M059J (cell line): ENCODE data around the gene ABCC3. TPM values are rescaled to one million over a fixed set of nuclear protein-coding genes. Genes with fewer than 3 reads are reported as not detected.
A peak's percentile ranks its signal among the peaks of the same experiment; 100 is the strongest.

Experiments used
- DNase-seq: peaks from one replicate; pipeline ENCODE4 v3.0.0-alpha.2; 2012; ENCODE audit warnings: low read depth
- total RNA-seq: library from RNA; depleted of rRNA; stranded (reverse); fragments of >200 nt; shearing (Covaris generic); gene quantifications from 2 replicates; pipeline ENCODE4 v1.2.3, GENCODE V29; 2014; rRNA removed

Gene ABCC3
- 9.3 and 13.3 TPM in 2 replicates for total RNA-seq

DNA sequence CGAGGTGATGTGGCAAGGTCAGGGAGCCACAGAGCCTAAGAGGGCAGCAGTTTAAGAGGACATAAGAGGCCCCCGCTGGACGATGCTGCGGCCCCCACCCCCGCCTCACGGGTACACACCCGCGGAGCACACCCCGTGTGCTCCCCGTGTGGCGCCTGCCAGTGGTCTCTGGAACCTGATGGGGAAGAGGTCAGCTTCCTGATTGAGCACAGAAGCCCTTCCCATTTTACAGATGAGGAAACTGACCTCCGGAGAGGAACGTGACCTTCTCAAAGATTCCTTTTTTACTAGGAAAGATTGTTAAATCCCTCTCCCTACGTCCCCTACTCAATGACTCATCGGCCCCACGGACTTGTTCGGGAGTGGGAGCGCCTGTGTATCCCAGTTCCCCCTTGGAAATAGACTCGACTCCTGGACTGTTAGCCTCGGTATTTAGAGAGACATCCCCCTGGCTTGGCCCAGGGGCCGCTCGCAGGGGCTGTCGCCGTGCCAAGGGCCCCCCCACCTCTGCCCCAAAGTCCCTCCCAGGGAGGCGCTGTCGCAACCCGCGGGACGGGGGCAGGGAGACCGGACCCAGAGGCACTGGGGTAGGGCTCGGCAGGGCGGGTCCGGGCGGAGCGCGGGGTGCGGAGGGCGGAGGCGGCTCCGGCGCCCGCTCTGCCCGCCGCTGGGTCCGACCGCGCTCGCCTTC lies at the start of gene ABCC3:
TSS of gene ABCC3 (plus strand) at position 658 of the 691 bp plus-strand sequence. CDS start 56 bp downstream, outside the sequence.
- peak; percentile 57 for DNase-seq

DNA sequence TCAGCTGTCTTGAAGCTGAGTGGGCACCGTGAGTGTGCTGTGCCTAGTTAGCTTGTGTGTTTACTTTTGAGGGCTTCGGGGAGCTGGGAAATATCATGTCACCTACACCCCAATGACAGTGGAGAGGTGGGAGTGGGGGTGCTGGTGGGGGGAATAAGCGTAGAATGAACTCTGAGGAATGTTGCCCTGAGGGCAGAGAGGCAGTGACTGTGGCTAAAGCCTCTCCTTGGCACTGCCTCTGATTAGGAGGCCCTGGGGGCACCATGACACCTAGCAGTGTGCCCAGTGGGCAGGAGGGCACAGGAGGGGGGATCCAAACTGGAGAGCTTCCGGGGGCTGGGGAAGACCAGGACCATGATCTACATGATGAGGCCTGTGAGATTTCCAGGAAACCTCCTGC lies 49.3 kb upstream of the ABCC3 start:
- peak; percentile 57 for DNase-seq

DNA sequence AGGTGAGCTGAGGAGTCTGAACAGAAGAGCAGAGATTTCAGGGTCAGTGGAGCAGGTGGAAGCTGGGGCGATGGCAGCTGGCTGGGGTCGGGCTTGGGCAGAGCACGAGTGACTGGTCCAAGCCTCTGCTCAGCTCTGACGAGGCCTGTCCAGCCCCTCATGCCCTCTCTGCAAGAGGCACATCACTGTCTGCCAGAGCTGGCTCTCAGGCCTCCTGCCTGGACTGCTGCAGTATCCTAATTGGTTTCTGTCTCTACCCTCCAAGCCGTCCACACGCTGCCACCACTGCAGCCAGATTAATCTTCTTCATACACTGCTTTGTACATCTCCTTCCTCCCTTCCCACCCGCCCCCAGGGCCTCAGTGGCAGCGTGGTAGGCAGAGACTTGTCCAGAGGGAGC lies 48.8 kb upstream of the ABCC3 start:
- no peak for DNase-seq

DNA sequence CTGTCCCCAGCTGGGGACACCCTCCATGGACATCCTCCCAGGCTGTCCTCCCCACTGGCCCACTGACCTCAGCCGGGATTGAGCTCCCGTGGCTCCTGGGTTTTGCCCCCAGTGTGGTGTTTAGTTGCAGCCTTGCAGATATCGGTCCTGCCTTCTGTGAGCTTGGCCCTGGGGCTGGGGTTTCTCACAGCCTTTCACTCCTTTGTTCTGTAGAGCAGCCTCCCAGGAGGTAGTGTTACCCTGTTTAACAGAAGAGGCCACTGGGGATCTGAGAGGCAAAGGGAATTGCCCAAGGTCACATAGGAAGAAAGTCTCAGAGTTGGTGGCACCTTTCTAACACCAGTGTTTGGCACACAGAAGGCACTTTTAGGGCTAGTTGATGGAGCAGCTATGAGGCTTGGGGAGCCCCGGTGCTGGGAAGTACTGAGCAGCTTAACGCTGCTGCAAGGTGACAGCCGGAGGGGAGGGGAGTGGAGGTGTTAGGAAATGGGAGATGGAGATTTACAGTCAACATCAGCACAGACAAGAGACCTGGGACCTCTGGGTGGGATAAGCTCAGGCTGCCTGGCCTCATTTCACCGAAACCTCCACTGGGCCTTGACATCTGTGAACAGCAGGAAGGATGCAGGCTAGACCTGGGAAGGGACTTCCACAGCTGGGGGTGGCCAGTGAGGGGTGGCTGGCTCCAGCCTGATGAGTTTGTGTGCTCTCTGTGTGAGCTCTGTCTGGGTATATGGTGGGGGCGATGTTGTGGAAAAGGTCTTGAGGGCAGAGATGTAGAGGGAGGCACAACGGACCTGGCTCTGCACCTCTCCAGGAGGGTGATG lies 48.0 kb upstream of the ABCC3 start:
- DNase-seq, result no peak

DNA sequence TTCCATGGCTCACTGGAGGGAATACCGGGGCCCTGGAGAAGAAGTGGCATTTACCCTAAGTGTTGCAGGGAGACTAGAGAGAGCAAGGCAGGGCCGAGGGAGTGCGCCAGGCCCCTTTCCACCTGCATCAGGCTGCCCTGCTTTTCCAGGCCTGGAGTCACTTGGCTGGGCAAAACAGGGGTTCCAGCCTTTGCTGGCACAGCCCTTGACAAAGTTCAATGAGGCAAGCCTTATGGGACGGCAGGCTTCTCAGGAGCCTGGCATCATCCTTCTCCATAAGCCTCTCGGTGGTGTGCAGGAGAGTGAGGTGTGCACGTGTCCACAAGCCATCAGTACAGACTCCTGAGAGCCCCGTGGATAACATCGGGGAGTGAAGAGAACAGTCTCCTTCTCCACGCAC lies 47.1 kb upstream of the ABCC3 start:
- DNase-seq, result no peak

- no peak for DNase-seq
Measured at GRCh38 chr17:50588391-50589049, 46.2 kb upstream of the ABCC3 start.

- no peak for DNase-seq
Measured at GRCh38 chr17:50589095-50589705, 45.5 kb upstream of the ABCC3 start.

DNA sequence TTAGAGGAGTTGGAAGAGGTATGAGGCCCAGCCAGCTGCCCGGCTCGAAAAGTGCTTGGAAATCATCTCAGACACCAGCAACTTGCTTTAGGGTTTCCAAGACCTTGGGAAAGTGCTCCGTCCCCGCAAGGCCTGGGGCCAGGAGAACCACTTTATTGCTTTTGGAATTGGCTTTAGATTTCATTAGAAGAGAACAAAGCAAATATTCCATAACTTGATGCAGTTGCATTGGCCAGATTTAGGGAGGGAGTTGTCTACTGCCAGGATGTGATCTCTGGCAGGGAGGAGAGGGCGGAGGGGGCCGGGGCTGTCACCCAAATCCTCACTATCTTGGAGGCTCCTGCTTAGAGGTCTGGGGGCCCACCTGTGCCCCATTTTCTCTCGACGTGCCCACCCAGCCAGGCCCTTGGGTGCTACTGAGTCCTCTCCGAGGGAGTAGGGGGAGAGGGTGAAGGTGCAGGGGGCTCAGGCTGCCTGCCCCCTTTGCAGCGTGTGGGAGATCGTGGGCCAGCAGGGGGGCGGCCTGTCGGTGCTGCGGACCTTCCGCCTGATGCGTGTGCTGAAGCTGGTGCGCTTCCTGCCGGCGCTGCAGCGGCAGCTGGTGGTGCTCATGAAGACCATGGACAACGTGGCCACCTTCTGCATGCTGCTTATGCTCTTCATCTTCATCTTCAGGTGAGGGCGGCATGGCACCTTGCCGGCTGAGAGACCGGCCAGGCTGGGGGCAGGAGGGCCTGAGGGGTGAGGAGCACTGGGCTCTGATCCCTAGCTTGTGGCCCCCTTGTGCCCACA lies 43.5 kb upstream of the ABCC3 start:
- no peak for DNase-seq

DNA sequence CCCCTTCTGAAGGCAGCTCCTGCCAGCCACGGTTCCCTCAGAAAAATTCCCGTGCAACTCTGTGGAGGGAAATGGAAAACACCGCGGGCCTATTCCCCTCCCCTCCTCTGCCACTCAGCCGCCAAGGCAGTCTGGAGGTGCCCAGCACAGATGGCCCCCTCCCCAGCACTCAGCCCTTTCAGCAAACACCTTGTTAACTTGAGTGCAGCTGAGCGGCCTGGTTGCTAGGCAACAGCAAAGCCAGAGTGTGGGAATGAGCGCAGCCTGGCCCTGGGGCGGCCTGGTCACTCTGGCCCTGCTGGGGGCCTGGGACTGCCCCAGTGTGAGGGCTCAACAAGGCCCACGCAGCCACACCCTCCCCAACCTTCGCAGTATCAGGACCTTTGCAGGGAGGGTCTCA lies 41.4 kb upstream of the ABCC3 start:
- peak; percentile 45 for DNase-seq

DNA sequence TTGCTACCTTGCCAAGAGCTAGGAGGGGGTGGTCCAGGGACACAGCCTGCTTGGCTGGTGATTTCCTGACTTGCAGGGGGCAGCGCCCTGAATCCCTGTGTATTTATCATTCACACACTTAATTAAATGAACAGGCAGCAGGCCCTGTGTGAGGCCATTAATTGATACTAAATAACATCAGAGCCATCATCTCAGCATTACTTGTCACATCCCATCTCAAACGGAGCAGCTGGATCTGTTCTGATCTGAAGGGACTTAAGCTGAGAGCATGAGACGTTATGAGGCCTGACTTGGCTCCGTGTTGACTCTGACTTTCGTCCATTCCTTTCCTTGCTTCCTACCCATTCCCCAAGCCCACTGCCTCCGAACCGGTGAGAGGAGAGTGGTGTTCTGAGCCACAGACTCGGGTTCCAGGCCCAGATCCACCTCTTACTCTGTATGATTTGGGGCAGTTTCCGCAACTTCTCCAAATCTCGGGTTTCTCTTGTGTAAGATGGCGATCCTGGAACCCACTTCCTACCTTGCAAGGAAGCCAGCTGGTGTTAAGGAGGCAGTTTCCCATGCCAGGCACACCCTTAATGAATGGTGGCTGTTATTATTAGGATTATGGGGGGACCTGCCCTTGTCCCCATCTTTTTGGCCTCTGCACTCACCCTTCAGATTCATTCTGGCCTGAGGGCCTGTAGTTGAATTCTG lies 40.4 kb upstream of the ABCC3 start:
- no peak for DNase-seq

DNA sequence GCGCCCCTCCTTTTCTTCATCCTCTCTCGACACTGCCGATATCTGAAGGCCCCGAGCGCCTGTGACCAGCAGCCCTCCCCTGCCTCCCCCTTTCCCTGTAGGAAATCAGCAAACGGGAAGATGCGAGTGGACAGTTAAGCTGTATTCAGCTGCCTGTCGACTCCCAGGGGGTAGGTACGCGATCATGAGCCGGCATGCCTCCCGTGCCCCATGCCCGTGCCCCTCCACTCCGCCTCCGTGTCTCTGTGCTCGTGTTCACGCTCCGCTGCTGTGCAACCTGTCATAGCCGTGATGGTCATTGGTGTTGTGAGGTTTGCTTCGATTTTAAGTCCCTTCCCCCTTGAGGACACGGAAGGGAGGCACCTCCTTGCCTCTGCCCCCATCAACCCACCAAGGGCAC lies 39.8 kb upstream of the ABCC3 start:
- no peak for DNase-seq

DNA sequence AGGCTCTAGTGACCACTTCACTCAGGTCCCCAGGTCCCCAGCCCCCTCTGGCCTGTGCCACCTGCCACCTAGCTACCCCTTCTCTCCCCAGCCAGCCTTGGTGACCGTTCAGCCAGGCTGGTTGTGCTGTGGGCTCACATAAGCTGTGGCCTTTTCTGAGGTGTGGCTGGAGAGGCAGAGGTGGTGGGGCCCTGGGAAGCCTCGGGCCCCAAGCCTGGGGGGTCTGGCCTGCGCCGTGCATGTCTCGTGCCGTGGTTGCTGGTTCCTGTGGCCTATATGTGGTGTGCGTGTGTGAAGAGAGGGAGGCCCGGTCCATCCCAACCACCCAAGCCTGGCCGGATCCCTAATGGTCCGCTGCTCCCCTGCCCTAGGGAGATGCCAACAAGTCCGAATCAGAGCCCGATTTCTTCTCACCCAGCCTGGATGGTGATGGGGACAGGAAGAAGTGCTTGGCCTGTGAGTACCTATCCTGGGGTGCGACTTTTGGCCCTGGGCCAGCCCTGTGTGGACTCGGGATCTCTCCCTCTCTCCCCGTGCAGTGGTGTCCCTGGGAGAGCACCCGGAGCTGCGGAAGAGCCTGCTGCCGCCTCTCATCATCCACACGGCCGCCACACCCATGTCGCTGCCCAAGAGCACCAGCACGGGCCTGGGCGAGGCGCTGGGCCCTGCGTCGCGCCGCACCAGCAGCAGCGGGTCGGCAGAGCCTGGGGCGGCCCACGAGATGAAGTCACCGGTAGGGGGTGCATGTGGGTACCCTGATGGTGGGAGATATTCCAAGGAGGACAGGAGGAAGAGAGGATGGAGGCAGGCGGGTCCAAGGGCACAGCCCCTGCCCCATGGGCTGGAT lies 38.3 kb upstream of the ABCC3 start:
- no peak for DNase-seq

- no peak for DNase-seq
Measured at GRCh38 chr17:50598487-50598886, 36.2 kb upstream of the ABCC3 start.

GRCh38 chr17:50599606-50600005 lies 35.1 kb upstream of the ABCC3 start:
- DNase-seq, result no peak

GRCh38 chr17:50601823-50602375 lies 32.8 kb upstream of the ABCC3 start:
- no peak for DNase-seq

DNA sequence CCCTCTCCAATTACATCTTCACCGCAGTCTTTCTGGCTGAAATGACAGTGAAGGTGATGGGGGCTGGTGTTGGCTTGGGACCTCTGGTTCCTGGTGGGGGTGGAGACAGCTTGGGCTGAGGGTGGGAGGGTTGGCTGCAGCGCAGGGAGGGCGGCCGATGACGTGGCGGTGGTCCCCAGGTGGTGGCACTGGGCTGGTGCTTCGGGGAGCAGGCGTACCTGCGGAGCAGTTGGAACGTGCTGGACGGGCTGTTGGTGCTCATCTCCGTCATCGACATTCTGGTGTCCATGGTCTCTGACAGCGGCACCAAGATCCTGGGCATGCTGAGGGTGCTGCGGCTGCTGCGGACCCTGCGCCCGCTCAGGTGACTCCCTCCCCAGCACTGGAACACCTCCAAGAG lies 31.8 kb upstream of the ABCC3 start:
- no peak for DNase-seq

GRCh38 chr17:50603340-50603739 lies 31.3 kb upstream of the ABCC3 start:
- no peak for DNase-seq

DNA sequence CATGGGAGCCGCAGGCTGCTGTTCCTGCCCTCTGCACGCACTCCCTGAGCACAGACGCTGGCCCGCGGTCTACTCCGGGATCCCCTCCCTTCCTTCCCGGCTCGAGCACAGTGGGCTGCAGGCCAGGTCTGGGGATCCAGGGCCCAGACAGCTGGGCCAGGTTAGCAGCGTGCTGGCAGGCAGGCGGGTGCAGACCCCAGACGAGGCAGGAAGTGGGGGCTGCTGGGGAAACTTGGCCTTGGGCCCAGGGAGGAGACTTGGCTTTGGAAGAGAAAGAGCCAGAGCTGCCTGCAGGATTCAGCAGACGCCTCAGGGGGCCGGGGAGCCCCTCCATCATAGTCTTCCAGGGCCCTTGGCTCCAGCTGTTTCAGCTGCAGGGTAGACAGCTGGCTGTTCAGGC lies 30.2 kb upstream of the ABCC3 start:
- DNase-seq, result no peak

- no peak for DNase-seq
Measured at GRCh38 chr17:50605429-50605828, 29.3 kb upstream of the ABCC3 start.
